Anterior cingulate cortex (tissue), 58 donors: ENCODE data around the gene FUZ.
"Not testable (repeated sequence)": the region's sequence is repeated elsewhere in the genome, so short reads cannot be mapped to it uniquely, and the experiment has no call there.

Experiments used
- DNase-seq, 58 donors: peaks; one replicate each; lab custom pipeline; 2025; lab: John Stamatoyannopoulos, UW

FUZ gene

DNA sequence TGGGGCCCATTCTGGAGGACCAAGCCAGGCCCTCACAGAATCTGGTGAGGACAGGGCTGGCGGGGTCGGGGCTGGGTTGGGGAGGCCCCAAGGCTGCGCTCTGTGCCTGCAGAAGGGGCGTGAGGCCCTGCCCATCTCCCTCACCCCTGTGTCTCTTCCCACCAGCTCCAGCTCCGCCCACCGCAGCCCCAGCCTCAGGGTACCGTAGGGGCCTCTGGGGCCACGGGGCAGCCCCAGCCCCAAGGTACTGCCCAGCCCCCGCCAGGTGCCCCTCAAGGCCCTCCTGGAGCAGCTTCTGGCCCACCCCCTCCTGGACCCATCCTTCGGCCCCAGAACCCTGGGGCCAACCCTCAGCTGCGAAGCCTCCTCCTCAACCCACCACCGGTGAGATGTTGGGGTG lies 22.5 kb upstream of the FUZ start:
- DNase-seq = no peak

DNA sequence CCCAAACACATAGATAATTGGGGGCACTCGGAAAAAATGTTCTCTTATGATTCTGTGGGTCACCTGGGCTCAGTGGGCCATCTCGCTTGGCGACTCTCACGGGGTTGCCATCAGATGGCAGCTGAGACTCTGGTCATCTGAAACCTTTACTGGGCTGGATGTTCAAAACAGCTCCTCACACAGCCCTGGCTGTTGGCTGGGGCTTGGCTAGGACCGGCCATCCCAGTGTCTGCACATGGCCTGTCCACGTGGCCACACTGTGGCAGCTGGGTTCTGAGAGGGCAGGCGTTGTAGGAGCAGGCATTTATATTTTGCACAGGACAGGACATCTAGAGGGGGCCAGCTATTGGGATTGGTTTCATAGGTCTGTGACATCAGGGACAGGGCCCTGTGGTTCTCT lies 20.5 kb upstream of the FUZ start:
- DNase-seq = no peak

DNA sequence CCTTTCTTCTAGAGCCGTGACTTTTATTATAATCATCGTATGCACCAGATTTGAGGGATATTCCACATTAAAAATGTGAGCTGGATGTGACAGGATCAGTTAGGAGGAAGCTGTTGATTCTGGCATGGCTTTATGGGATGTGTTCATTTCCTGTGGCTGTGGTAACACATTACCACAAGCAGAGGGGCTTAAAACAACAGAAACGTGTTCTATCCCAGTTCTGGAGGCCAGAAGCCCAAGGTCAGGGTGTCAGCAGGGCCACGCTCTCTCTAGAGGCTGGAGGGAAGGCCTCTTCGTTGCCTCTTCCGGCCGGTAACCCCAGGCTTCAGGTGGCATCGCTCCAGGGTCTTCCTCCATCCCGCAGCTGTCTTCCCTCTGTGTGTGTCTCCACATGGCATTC lies 19.5 kb upstream of the FUZ start:
- no peak for DNase-seq

DNA sequence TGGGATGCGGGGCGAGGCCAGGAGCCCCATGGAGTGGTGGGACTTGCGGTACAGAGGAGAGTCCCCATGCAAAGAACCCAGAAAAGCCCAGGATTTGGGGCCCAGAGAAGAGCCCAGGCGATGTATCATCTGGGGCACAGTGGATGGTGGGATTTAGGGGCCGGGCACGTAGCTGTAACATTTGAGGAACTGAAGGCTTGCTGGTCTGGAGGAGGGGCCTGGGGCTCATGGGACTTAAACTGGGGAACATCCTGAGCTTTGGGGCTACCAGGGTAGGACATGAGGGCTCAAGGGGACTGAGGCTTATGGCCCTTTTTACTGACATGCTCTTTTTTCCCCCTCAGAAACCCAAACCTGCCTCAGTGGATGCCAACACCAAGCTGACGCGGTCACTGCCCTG lies 18.5 kb upstream of the FUZ start:
- DNase-seq = no peak

DNA sequence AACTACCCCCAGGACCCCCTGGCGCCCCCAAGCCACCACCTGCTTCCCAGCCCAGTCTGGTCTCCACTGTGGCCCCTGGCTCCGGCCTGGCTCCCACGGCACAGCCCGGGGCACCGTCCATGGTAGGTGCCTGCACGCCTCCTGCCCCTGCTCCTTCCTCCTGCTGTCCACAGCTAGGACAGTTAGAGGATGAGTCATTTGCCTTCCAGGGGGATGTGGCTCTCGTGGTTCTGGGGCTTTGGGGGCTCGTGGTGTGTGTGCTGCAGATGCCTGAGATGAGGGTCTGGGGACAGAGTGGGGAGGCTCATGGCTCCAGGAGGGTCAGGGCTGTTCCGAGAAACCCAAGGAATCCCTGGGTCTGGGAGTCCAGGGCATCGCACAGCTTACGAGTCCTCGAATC lies 17.7 kb upstream of the FUZ start:
- no peak for DNase-seq

DNA sequence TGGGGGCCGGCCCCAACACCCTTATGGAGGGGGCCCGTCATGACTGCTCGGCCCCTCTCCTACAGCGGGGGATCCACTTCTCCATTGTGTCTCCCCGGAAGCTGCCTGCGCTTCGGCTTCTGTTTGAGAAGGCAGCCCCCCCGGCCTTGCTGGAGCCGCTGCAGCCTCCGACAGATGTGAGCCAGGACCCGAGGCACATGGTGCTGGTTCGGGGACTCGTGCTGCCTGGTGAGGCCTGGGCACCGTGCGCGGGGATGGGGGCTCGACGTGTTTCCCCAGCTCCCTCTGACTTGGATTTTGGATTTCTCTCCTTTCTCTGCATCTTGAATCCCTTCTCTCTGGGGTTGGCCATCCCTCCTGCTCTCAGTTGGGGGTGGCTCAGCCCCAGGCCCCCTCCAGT lies 16.6 kb upstream of the FUZ start:
- no peak for DNase-seq

DNA sequence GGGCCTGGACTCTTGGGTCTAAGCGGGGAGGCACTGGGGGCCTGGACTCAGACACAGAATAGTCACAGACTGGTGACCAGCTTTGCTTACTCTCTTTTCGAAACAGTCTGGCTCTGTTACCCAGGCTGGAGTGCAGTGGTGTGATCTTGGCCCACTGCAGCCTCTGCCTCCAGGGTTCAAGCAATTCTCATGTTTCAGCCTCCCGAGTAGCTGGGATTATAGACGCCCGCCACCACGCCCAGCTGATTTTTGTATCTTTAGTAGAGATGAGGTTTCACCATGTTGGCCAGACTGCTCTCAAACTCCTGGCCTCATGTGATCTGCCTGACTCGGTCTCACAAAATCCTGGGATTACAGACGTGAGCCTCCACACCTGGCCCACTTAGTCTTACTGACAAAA lies 16.1 kb upstream of the FUZ start:
- no peak for DNase-seq

DNA sequence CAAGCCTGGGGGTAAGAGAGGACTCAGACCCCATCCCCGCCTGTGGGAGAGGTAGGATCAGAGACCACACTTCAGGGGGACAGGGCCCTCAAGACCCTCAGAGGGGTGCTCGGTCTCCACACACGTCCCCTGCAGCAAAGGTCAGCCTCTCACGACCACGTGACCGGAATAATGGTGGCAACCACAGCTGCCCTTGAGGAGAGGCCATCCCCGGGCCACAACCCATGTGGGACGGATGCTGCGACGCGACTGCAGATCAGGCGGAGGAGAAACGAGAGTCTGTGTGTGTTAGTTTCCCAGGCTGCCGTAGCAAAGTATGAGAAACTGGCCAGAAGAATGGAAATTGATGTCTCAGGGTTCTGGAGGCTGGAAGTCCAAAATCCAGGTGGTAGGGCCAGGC lies 13.9 kb upstream of the FUZ start:
- DNase-seq = no peak

DNA sequence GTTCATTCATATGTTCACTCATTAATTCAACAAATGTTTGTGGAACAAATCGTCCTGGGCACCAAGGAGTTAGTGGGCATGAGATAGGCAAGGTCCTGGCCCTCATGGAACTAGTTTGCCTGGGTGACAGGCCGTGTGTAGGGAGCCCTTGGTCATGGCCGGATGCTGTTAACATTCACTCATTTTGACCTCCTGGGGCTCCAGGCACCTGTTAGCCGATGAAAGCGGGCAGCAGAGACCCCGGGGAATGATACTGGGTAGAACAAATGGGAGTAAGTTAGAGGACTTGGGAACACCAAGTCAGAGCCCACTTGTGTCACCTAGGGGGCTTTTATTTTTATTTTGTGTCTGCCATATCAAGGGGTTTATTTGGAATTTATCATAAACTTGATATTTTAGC lies 11.6 kb upstream of the FUZ start:
- DNase-seq = no peak

DNA sequence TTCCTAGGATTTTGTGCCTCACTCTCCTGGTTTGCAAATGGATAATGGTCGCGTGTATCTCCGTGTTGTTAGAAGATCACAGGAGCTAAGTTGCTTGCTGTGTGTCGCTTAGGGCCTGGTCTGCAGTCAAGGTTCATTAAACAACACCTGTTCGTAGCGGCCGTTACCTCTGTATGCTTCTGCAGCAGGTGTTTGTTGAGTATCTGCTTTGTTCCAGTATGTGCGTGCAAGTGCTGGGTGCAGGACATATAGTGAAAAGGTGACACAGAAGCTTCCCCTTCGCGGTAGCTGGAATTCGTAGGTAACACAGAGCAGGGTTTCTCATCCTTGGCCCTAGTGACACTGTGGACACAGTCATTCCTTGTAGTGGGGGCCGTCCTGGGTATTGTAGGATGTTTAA lies 10.4 kb upstream of the FUZ start:
- no peak for DNase-seq

DNA sequence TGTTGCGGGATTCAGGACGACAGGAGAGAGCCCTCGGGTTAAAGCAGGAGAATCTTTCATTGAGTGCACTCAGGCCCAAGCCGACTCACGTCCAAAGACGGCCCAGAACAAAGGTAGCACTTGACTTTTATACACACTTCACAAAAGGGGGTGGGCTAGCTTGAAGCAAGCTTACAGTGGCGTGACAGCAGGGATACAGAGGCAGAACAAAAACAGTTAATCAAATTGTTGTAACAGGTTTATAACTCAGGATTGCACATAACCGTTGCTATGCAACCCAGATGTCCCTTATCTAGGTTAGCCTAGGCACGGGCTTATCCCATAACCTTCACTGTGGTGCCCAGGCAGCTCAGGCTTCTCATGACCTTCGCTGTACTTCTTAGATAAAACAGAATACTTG lies 7.0 kb upstream of the FUZ start:
- no peak for DNase-seq

DNA sequence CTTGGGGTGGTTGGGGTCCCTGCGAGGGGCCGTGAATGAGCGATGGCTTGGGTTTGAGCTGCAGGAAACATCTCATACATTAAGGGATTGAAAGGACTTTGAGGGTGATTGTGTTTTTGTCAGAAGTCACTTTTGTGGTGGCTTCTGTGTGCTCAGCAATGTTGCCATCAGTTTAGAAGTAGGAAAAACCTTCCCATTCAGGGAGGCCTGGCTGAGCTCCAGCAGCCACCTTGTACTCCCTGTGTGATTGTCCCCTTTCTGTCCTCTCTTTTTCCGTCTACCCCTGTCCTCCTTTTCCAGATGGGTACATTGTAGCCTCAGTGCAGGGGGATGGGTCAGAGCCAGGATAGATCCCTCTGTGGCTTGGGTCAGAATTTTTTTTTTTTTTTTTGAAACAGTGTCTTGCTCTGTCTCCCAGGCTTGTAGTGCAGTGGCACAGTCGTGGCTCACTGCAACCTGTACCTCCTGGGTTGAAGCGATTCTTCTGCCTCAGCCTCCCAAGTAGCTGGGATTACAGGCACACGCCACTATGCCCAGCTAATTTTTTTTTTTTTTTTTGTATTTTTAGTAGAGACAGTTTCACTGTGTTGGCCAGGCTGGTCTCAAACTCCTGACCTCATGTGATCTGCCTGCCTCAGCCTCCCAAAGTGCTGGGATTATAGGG lies 6.5 kb upstream of the FUZ start:
- DNase-seq = not testable (repeated sequence)

DNA sequence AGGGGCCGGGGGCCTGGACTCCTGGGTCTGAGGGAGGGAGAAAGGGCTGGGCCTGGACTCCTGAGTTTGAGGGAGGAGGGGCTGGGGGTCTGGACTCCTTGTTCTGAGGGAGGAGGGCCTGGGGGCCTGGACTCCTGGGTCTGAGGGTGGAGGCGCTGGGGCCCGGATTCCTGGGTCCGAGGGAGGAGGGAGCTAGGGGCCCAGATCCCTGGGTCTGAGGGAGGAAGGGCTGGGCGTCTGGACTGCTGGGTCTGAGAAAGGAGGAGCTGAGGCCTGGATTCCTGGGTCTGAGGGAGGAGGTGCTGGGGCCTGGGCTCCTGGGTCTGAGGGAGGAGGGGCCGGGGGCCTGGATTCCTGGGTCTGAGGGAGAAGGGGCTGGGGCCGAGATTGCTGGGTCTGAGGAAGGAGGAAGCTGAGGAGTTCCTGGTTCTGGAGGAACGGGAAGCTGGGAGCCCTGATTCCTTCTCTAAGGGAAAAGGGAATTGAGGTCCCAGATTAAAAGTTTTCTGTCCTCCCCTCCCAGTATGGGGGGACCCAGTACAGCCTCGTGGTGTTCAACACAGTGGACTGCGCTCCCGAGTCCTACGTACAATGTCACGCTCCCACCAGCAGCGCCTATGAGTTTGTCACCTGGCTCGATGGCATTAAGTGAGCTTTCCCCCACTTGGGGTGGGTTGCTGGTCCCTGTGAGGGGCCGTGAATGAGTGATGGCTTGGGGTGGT lies 5.7 kb upstream of the FUZ start:
- peak in 1 of 58 donors; percentile 44 for DNase-seq

DNA sequence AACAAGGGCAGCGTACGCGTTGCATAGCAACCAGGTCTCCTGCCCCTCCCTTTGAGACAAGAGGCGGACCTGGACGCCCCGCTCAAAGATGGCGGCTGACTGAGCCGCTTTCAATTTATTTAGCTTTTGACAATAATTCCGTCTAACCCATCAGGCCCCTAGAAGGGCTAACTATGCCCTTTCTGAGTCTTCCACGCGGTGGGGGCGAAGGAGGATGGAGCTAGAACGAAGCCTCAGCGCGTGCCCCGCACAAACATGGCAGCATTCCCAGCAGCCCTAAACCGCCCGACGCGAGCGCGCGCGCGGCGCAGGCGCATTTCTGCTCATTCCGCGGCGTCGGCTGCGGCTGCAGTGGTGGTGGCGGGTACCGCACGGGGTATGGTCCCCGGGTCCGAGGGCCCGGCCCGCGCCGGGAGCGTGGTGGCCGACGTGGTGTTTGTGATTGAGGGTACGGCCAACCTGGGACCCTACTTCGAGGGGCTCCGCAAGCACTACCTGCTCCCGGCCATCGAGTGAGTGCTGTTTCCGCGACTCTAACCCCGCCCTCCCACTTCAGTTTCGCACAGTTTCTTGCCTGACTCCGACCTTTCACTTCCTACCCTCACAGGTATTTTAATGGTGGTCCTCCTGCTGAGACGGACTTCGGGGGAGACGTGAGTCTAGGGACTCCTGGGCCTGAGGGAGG lies 5.0 kb upstream of the FUZ start, which contains the start of gene MED25:
TSS of gene MED25 (plus strand) at position 326 of the 685 bp plus-strand sequence. CDS start at position 379, 53 bp downstream.
- peak in 57 of 58 donors; percentile 42 to 92 (median 79) for DNase-seq

DNA sequence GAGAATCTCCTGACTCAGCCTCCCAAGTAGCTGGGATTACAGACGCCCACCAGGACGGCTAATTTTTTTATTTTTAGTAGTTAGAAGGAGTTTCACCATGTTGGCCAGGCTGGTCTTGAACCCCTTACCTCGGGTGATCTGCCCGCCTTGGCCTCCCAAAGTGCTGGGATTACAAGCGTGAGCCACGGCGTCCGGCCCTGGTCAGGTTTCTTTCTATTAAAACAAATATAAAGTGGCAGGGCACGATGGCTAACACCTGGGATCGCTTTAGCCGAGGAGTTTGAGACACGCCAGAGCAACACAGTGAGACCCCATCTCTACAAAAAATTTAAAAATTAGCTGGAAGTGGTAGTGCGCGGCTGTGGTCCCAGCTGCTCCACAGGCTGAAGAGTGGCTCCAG lies 3.5 kb upstream of the FUZ start:
- no peak for DNase-seq

DNA sequence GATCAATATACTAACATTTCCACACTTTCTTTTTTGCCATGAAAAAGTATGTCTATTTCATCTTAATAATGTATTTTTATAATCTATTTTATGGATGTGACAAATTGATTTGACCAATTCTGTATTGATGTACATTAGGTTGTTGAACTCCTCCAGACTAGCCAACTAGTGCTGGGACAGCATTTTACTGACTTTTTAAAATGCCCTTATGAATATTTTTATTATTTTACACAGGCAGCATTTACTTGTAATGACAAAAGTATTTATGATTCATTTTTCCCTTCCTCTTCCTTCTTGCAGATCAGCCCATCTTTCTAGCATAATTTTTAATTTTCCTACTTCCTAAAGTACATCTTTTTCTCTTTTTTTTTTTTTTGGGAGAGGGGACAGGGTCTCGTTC lies 918 bp upstream of the FUZ start:
- DNase-seq = no peak

DNA sequence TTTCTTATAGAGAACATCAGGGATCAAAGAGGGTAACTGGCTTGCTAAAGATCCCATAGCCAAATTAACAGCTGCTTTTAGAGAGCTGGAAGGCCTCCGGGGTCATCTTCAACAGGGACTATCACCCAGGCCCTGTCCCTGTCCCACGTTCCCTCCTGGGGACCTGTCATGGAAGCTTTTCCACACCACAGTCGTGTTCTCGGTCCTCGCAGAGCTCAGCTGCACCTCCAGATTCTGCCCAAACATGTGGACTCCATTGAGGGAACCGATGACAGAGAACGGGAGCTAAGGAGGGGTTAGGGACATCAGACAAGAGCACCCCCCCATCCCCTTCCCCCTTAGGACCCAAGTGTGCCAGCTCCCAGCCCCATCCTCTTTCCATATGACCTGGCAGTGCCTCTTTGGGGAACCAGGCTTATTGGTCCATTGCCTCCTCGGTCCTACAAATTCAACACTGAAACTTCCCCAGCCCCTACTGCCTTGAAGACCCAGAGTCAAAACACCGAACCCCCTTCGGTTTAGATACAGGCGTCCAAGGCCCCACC lies 568 bp downstream of the FUZ start:
- DNase-seq = no peak

DNA sequence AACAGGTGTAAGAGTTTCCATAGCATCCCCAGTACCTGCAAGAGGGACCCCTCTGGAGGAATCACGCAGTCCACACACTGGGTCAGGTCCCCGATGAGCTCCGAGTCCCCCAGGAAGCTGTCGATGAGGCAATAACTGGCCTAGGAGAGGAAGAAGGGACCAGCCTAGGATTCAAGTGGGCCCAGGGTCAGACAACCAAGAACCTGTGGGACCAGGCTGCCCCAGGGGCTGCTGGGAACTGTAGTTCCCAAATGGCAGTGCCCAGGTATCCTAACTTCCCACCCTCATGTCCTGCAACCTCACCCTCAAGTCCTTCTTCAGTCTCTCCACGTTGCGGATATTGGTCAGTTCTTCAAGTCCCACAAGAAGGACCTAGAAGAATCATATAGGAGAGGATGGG lies 1.8 kb downstream of the FUZ start:
- DNase-seq = no peak

DNA sequence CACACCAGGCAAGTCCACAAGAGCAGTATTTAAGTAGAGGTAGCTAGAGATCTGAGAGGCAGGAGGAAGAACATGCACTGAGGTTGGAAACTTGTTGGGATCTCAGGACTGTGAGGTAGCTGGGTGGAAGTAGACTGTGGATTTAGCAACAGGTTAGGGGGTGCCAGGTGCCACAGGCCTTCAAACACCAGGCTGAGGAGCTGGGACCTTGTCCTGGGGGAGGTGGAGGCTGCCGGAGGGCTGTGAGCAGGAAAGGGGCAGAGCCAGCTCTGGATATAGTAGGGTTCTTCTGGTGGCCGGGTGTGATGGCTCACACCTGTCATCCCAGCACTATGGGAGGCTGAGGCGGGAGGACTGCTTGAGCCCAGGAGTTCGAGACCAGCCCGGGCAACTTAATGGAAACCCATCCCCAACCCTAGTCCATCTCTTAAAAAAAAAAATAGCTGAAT lies 3.1 kb downstream of the FUZ start:
- no peak for DNase-seq

DNA sequence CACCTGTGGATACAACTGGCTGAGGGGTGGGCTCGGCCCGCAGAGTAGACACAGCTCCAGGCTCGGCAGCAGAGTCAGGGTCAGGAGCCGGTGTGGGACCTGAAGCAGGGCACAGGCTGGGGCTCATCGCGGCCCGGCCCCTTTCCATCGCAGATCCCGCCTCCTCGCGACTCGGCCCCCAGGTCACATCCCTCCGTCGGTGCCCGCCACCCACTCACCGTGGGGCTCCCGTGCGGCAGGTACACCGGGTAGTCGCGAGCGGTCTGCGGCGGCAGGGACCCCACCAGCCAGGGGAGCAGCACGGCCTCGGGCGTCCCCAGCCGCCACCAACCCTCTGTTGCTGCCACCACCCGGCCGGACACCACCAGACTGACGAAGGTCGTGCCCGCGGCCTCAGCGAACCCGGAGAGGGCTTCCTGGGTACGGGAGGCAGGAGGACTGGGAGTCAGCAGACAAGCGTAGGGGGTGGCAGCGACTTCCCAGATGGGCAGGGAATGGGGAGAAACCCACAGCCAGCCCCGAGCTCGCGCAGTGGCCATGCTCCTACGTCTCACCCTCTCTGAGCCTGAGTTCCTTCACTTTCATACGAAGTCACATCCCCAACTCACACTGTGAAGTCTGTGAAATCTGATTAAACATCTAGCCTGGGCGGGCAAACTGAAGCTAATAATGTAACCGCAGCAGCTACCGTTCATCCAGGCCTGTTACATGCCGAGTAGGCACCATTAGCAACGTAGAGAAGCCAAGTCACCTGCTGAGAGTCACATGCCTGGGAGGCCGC lies 3.7 kb downstream of the FUZ start:
- DNase-seq = peak in 48 of 58 donors; percentile 8 to 79 (median 44)
